GM19324 (cell line): Measurements from ENCODE around the gene ZNF408.

Experiments used
- ATAC-seq: cut with Tn5 transposase; IDR thresholded peaks from one replicate; pipeline ENCODE4 v1.9.1; 2021; ENCODE audit warnings: mild to moderate bottlenecking, moderate library complexity; ENCODE audit not compliant: unreplicated experiment, low FRiP score

The ZNF408 gene

GRCh38 chr11:46724088-46724487 is 23.3 kb downstream of the ZNF408 start:
- ATAC-seq = no peak

GRCh38 chr11:46725338-46726205 is 24.7 kb downstream of the ZNF408 start:
- ATAC-seq = no peak

- ATAC-seq = no peak
Observed at GRCh38 chr11:46726206-46726862, 25.5 kb downstream of the ZNF408 start.

- ATAC-seq = no peak
Observed at GRCh38 chr11:46727952-46728658, 27.3 kb downstream of the ZNF408 start.

- no peak for ATAC-seq
Observed at GRCh38 chr11:46728659-46729040, 27.8 kb downstream of the ZNF408 start.

GRCh38 chr11:46729110-46730027 is 28.5 kb downstream of the ZNF408 start:
- ATAC-seq = no peak

GRCh38 chr11:46731545-46731944 is 30.7 kb downstream of the ZNF408 start:
- no peak for ATAC-seq

GRCh38 chr11:46733234-46733633 is 32.4 kb downstream of the ZNF408 start:
- ATAC-seq = no peak

GRCh38 chr11:46736146-46736545 is 35.3 kb downstream of the ZNF408 start:
- no peak for ATAC-seq

- ATAC-seq = no peak
Observed at GRCh38 chr11:46736615-46737014, 35.8 kb downstream of the ZNF408 start.

- no peak for ATAC-seq
Observed at GRCh38 chr11:46737699-46738098, 36.9 kb downstream of the ZNF408 start.

- ATAC-seq = no peak
Observed at GRCh38 chr11:46738887-46739286, 38.1 kb downstream of the ZNF408 start.

GRCh38 chr11:46741600-46742484 is 41.0 kb downstream of the ZNF408 start:
- ATAC-seq = no peak

GRCh38 chr11:46743043-46743442 is 42.2 kb downstream of the ZNF408 start:
- no peak for ATAC-seq

- ATAC-seq = no peak
Observed at GRCh38 chr11:46743693-46744339, 43.0 kb downstream of the ZNF408 start.

- no peak for ATAC-seq
Observed at GRCh38 chr11:46745328-46745727, 44.5 kb downstream of the ZNF408 start.

GRCh38 chr11:46745995-46746394 is 45.2 kb downstream of the ZNF408 start:
- ATAC-seq = no peak

- ATAC-seq = no peak
Observed at GRCh38 chr11:46747150-46747549, 46.3 kb downstream of the ZNF408 start.
